GM15510 (cell line): ENCODE results near the gene RNF186.

ENCODE experiments used
- POLR2A ChIP-seq: IDR thresholded peaks from 3 replicates; pipeline ENCODE4 v1.6.1; 2011; ENCODE audit warnings: borderline replicate concordance; ENCODE audit not compliant: insufficient read length; ENCODE audit errors: extremely low read depth

The RNF186 gene

DNA sequence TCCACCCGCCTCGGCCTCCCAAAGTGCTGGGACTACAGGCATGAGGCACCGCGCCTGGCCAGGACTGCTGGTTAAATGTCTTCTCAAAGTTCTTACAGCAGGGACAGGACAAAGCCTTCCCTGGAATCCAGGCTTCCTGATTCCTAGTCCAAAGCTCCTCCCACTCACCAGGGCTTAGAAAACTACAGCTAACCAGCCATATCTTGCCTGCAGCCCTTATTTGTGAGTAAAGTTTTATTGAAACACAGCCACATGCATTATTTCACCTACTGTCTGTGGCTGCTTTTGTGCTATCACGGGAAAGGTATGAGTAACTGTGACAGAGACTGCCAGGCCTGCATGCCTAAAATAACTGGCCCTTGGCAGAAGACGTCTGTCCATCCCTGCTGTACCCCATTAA lies 39.8 kb downstream of the RNF186 start:
- no peak for TF ChIP-seq POLR2A

- TF ChIP-seq POLR2A = no peak
Measured at GRCh38 chr1:19774180-19774785, 40.8 kb downstream of the RNF186 start.

DNA sequence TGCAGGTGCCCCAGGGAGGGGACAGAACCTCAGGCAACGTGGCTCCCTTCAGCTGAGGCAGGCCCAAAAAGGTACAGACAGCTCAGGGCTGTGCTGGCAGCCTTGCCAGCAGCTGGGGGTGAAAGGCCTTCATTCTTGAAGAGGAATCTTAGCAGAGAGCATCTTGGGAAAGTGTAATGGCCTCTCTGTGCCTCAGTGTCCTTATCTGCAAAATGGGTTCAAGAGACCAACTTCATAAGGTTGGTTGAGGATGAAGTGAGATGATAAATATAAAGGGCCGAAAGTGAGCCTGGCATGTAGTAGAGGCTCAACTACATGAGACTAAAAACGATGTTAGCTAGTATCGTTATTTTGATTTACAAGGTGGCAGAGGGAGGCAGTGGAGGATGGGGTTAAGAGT lies 41.6 kb downstream of the RNF186 start:
- TF ChIP-seq POLR2A = no peak

DNA sequence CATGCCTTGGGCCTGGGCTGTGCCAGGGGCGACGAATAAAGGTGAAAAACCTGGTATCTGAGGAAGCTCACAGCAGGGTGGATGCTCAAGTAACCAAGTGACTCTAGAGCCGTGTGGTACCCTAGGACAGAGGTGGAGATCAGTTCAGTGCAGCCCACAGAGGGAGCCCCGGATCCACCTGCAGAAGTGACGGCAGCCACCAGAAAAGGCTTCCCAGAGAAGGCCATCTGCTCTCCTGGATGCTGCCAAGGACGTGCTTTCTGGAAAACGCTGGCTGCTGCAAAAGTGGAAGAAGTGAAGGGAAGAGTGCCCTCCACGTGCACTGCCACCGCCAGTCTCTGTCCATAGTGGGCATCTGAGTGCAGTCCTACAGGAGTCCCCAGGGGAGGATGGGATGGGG lies 43.0 kb downstream of the RNF186 start:
- no peak for TF ChIP-seq POLR2A

- no peak for TF ChIP-seq POLR2A
Measured at GRCh38 chr1:19771350-19771749, 43.7 kb downstream of the RNF186 start.

DNA sequence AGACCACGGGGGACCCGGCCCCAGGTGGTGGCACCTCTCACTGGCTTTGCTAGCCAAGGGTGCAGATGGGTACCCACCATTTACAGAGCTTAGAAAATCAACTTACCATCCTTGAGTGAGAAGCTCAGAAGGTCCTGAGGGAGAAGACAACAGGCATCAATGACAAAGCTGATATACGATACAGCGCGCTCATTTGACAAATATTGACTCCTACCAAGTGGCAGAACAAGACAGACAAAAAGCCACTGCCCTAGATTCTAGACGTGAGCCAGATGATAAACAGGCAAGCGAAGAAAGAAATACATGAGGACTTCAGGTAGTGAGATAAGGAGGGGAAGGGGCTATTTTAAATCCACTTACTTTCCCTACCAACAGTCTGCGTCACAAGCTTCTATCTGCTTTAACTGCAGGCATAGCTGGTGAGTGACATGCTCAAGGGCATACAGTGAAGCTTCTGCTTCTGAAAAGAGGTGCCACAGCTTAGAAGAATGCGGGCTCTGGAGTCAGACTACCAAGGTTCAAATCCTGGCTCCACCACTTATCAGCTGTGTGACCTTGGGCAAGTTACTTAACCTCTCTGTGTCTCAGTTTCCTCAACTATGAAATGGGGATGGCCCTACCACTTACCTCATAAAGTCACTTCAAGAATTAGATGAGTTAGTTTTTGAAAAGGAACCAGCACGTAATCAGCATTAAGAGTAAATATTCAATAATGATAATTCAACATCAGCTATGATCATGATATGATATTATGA lies 44.5 kb downstream of the RNF186 start:
- TF ChIP-seq POLR2A = no peak

DNA sequence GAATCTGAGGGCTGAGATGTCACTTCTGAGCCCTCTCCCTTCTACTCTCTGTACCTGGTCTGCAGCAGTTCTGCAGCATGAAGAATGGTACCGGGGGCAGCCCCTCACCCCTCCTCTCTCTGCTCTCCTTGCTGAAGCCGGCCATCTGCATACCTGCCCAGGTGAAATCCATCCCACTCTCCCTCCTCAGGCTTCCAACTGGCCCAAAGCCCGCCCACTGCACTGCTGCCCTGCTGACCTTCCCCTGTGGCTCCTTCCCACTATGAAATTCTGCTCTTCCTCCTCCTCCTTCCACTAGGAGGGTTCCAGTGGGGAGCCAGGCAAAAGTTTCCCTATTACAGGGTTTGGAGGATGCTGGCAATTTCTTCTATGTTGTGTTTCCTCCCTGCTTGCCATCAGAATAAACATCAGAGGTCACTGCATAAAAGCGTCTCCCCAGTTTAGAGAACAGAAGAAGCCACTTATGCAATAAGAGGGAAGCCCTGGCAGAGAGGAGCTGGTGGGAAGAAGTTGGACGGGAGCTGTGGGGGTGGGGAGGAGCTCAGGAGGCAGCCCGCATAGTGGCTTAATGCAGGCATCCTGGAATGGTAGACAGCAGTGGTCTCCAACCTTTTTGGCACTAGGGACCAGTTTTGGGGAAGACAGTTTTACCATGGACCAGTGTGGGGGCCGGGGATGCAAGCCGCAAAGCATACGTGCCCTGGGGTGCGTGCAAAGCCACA lies 45.7 kb downstream of the RNF186 start:
- no peak for TF ChIP-seq POLR2A

- TF ChIP-seq POLR2A = no peak
Measured at GRCh38 chr1:19768353-19769210, 46.5 kb downstream of the RNF186 start.

DNA sequence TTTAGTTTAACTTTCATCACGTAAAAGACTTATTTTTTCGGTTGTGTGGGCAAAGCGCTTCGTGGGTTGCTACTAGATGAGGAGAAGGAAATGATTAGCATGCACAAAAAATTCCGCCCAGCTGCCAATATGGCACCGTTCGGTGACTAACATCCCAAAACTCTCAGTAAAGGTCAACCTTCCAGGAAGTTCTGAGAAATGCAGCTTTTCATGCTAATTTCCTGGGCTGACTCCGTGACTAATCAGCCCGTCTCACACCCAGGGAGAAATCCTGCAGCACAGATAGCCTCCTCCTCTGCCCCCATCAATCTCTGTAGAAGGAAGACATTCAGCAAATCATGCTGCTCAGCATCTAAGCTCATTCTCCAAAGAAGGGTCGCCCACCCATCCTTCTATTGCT lies 49.5 kb downstream of the RNF186 start:
- no peak for TF ChIP-seq POLR2A

DNA sequence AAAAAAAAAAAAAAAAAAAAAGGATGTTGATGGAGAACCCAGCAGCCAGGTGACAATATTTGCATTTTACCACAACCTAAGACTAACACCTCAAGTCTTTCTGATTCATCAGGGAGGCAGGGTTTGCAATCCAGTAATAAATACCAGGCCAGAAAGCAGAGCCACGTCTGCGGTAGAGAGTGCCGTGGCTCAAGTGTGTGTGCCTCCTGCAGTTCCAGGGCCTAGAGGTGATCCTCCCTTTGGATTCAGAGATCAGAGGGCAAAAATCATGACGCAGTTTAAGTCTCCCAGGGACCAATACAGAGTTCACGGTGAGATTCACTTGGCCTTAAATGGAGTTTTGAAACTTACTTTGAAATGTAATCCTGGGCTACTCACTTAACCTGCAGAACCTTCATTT lies 50.2 kb downstream of the RNF186 start:
- no peak for TF ChIP-seq POLR2A
